ENCODE data around the gene DTNB.
"Not testable (repeated sequence)": the region's sequence is repeated elsewhere in the genome, so short reads cannot be mapped to it uniquely, and the experiment has no call there.

The DTNB gene

GRCh38 chr2:25421820-25422411 lies 251.5 kb downstream of the DTNB start:
- no peak overlapping the region for H3K27ac ChIP-seq (ENCODE audit: low read depth, low read length)
- no peaks in the 10 kb centered on the region for H3K27me3 ChIP-seq (ENCODE audit: control insufficient read depth in 5 of 5, insufficient read depth in 4 of 5, low read length in 5 of 5)
- no peaks in the 10 kb centered on the region for H3K9me3 ChIP-seq (ENCODE audit: control insufficient read depth in 5 of 5, low read length in 5 of 5)
- no peak overlapping the region for H3K9ac ChIP-seq (ENCODE audit: low read length in 5 of 5)
- H3K4me3 ChIP-seq (ENCODE audit: low read depth in 1 of 5, low read length in 5 of 5), result no peak overlapping the region
- peaks cover 0 to 5% (median 0%) of the 10 kb centered on the region in 5 donors for H3K36me3 ChIP-seq (ENCODE audit: control insufficient read depth in 5 of 5, insufficient read depth in 5 of 5, low read length in 5 of 5)
- peaks cover 0 to 3% (median 0%) of the 10 kb centered on the region in 5 donors for H3K4me1 ChIP-seq (ENCODE audit: control insufficient read depth in 5 of 5, insufficient read depth in 5 of 5, low read length in 5 of 5)

- Histone ChIP-seq H3K4me1 (ENCODE audit: control insufficient read depth in 5 of 5, insufficient read depth in 5 of 5, low read length in 5 of 5) (peaks cover 0 to 3% (median 0%) of the 10 kb centered on the region in 5 donors), H3K9ac (ENCODE audit: low read length in 5 of 5) (no peak overlapping the region), H3K27ac (ENCODE audit: low read depth, low read length) (no peak overlapping the region), H3K4me3 (ENCODE audit: low read depth in 1 of 5, low read length in 5 of 5) (no peak overlapping the region), H3K27me3 (ENCODE audit: control insufficient read depth in 5 of 5, insufficient read depth in 4 of 5, low read length in 5 of 5) (no peaks in the 10 kb centered on the region), H3K9me3 (ENCODE audit: control insufficient read depth in 5 of 5, low read length in 5 of 5) (no peaks in the 10 kb centered on the region), H3K36me3 (ENCODE audit: control insufficient read depth in 5 of 5, insufficient read depth in 5 of 5, low read length in 5 of 5) (peaks cover 0 to 5% (median 0%) of the 10 kb centered on the region in 5 donors)
These were observed 252.1 kb downstream of the DTNB start for GRCh38 chr2:25421289-25421688.

GRCh38 chr2:25420820-25421237 lies 252.5 kb downstream of the DTNB start:
- Histone ChIP-seq H3K9me3 (ENCODE audit: control insufficient read depth in 5 of 5, low read length in 5 of 5) (no peaks in the 10 kb centered on the region), H3K4me1 (ENCODE audit: control insufficient read depth in 5 of 5, insufficient read depth in 5 of 5, low read length in 5 of 5) (peaks cover 0 to 3% (median 0%) of the 10 kb centered on the region in 5 donors), H3K36me3 (ENCODE audit: control insufficient read depth in 5 of 5, insufficient read depth in 5 of 5, low read length in 5 of 5) (peaks cover 0 to 5% (median 0%) of the 10 kb centered on the region in 5 donors), H3K9ac (ENCODE audit: low read length in 5 of 5) (no peak overlapping the region), H3K27me3 (ENCODE audit: control insufficient read depth in 5 of 5, insufficient read depth in 4 of 5, low read length in 5 of 5) (no peaks in the 10 kb centered on the region), H3K4me3 (ENCODE audit: low read depth in 1 of 5, low read length in 5 of 5) (no peak overlapping the region), H3K27ac (ENCODE audit: low read depth, low read length) (no peak overlapping the region)

GRCh38 chr2:25419678-25420242 lies 253.6 kb downstream of the DTNB start:
- Histone ChIP-seq H3K4me3 (ENCODE audit: low read depth in 1 of 5, low read length in 5 of 5) (no peak overlapping the region), H3K4me1 (ENCODE audit: control insufficient read depth in 5 of 5, insufficient read depth in 5 of 5, low read length in 5 of 5) (peaks cover 0 to 3% (median 0%) of the 10 kb centered on the region in 5 donors), H3K36me3 (ENCODE audit: control insufficient read depth in 5 of 5, insufficient read depth in 5 of 5, low read length in 5 of 5) (peaks cover 0 to 5% (median 0%) of the 10 kb centered on the region in 5 donors), H3K27me3 (ENCODE audit: control insufficient read depth in 5 of 5, insufficient read depth in 4 of 5, low read length in 5 of 5) (no peaks in the 10 kb centered on the region), H3K9ac (ENCODE audit: low read length in 5 of 5) (no peak overlapping the region), H3K27ac (ENCODE audit: low read depth, low read length) (no peak overlapping the region), H3K9me3 (ENCODE audit: control insufficient read depth in 5 of 5, low read length in 5 of 5) (no peaks in the 10 kb centered on the region)

- Histone ChIP-seq H3K4me1 (ENCODE audit: control insufficient read depth in 5 of 5, insufficient read depth in 5 of 5, low read length in 5 of 5) (peaks cover 0 to 3% (median 0%) of the 10 kb centered on the region in 5 donors), H3K4me3 (ENCODE audit: low read depth in 1 of 5, low read length in 5 of 5) (no peak overlapping the region), H3K27ac (ENCODE audit: low read depth, low read length) (no peak overlapping the region)
These were observed 254.3 kb downstream of the DTNB start for GRCh38 chr2:25418944-25419677.

GRCh38 chr2:25417715-25418369 lies 255.5 kb downstream of the DTNB start:
- Histone ChIP-seq H3K4me1 (ENCODE audit: control insufficient read depth in 5 of 5, insufficient read depth in 5 of 5, low read length in 5 of 5) (peaks cover 0 to 3% (median 0%) of the 10 kb centered on the region in 5 donors), H3K9ac (ENCODE audit: low read length in 5 of 5) (no peak overlapping the region), H3K27ac (ENCODE audit: low read depth, low read length) (no peak overlapping the region), H3K36me3 (ENCODE audit: control insufficient read depth in 5 of 5, insufficient read depth in 5 of 5, low read length in 5 of 5) (peaks cover 0 to 5% (median 0%) of the 10 kb centered on the region in 5 donors), H3K4me3 (ENCODE audit: low read depth in 1 of 5, low read length in 5 of 5) (no peak overlapping the region), H3K27me3 (ENCODE audit: control insufficient read depth in 5 of 5, insufficient read depth in 4 of 5, low read length in 5 of 5) (no peaks in the 10 kb centered on the region), H3K9me3 (ENCODE audit: control insufficient read depth in 5 of 5, low read length in 5 of 5) (no peaks in the 10 kb centered on the region)

More at GRCh38 chr2:25418944-25419677, 254.3 kb downstream of the DTNB start:
- H3K27me3 ChIP-seq (ENCODE audit: control insufficient read depth in 5 of 5, insufficient read depth in 4 of 5, low read length in 5 of 5), result no peaks in the 10 kb centered on the region
- H3K36me3 ChIP-seq (ENCODE audit: control insufficient read depth in 5 of 5, insufficient read depth in 5 of 5, low read length in 5 of 5), result peaks cover 0 to 5% (median 0%) of the 10 kb centered on the region in 5 donors
- H3K9me3 ChIP-seq (ENCODE audit: control insufficient read depth in 5 of 5, low read length in 5 of 5), result no peaks in the 10 kb centered on the region
- no peak overlapping the region for H3K9ac ChIP-seq (ENCODE audit: low read length in 5 of 5)

GRCh38 chr2:25416674-25417073 lies 256.7 kb downstream of the DTNB start:
- Histone ChIP-seq H3K36me3 (ENCODE audit: control insufficient read depth in 5 of 5, insufficient read depth in 5 of 5, low read length in 5 of 5) (peaks cover 0 to 5% (median 0%) of the 10 kb centered on the region in 5 donors), H3K9ac (ENCODE audit: low read length in 5 of 5) (no peak overlapping the region), H3K27ac (ENCODE audit: low read depth, low read length) (no peak overlapping the region), H3K9me3 (ENCODE audit: control insufficient read depth in 5 of 5, low read length in 5 of 5) (no peaks in the 10 kb centered on the region), H3K4me3 (ENCODE audit: low read depth in 1 of 5, low read length in 5 of 5) (no peak overlapping the region), H3K27me3 (ENCODE audit: control insufficient read depth in 5 of 5, insufficient read depth in 4 of 5, low read length in 5 of 5) (no peaks in the 10 kb centered on the region), H3K4me1 (ENCODE audit: control insufficient read depth in 5 of 5, insufficient read depth in 5 of 5, low read length in 5 of 5) (peaks cover 0 to 3% (median 0%) of the 10 kb centered on the region in 5 donors)

- H3K4me3 ChIP-seq (ENCODE audit: low read depth in 1 of 5, low read length in 5 of 5), result no peak overlapping the region
These were observed 258.6 kb downstream of the DTNB start for GRCh38 chr2:25414781-25415180.

GRCh38 chr2:25413409-25413808 lies 260.0 kb downstream of the DTNB start:
- not testable (repeated sequence) for H3K27ac ChIP-seq (ENCODE audit: low read depth, low read length); H3K36me3 ChIP-seq (ENCODE audit: control insufficient read depth in 5 of 5, insufficient read depth in 5 of 5, low read length in 5 of 5); H3K4me1 ChIP-seq (ENCODE audit: control insufficient read depth in 5 of 5, insufficient read depth in 5 of 5, low read length in 5 of 5); H3K4me3 ChIP-seq (ENCODE audit: low read depth in 1 of 5, low read length in 5 of 5); H3K9me3 ChIP-seq (ENCODE audit: control insufficient read depth in 5 of 5, low read length in 5 of 5); H3K27me3 ChIP-seq (ENCODE audit: control insufficient read depth in 5 of 5, insufficient read depth in 4 of 5, low read length in 5 of 5); H3K9ac ChIP-seq (ENCODE audit: low read length in 5 of 5)

More at GRCh38 chr2:25414781-25415180, 258.6 kb downstream of the DTNB start:
- Histone ChIP-seq H3K36me3 (ENCODE audit: control insufficient read depth in 5 of 5, insufficient read depth in 5 of 5, low read length in 5 of 5) (peaks cover 0 to 5% (median 0%) of the 10 kb centered on the region in 5 donors), H3K4me1 (ENCODE audit: control insufficient read depth in 5 of 5, insufficient read depth in 5 of 5, low read length in 5 of 5) (peaks cover 0 to under 1% (median 0%) of the 10 kb centered on the region in 5 donors), H3K27ac (ENCODE audit: low read depth, low read length) (no peak overlapping the region), H3K9ac (ENCODE audit: low read length in 5 of 5) (no peak overlapping the region), H3K27me3 (ENCODE audit: control insufficient read depth in 5 of 5, insufficient read depth in 4 of 5, low read length in 5 of 5) (no peaks in the 10 kb centered on the region), H3K9me3 (ENCODE audit: control insufficient read depth in 5 of 5, low read length in 5 of 5) (no peaks in the 10 kb centered on the region)

Data from subcutaneous abdominal adipose tissue (tissue), 5 donors.